HG03571 (cell line): ENCODE measurements around the gene FAM193B.

Source experiments
- ATAC-seq: cut with Tn5 transposase; IDR thresholded peaks from one replicate; pipeline ENCODE4 v1.9.1; 2021; ENCODE audit not compliant: unreplicated experiment

Gene FAM193B

DNA sequence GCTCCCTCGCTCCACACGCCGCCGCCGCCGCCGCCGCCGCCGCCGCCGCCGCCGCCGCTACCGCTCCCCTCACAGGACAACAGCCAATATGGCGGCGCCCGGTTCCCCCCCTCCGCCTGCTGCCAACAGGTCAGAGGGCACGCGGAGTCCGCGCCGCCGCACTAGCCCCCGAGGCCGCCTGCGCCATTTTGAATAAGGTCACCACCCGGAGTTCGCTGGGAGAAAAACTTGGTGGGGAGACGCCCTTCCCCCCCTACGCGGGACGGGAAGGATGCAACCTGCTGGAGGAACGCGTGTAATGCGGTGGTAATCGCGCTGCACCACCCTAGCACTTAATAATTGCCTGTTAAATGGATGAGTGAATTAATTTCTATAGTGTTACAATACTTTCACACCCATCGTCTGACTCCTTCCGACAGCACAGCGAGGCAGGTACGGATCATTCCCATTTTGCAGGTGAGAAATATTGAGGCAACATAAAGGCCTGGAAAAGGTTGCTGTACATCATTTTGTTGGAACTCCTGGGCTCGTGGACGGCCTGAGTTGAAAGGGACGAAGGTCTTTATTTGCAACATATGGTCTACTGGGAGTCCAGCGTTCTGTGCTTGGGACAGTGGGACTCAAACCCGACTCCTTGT is at the start of gene FAM193B:
TSS of gene FAM193B (minus strand) at position 90 of the 638 bp plus-strand sequence. CDS start 105 bp downstream, outside the sequence.
- peak; percentile 90 for ATAC-seq

DNA sequence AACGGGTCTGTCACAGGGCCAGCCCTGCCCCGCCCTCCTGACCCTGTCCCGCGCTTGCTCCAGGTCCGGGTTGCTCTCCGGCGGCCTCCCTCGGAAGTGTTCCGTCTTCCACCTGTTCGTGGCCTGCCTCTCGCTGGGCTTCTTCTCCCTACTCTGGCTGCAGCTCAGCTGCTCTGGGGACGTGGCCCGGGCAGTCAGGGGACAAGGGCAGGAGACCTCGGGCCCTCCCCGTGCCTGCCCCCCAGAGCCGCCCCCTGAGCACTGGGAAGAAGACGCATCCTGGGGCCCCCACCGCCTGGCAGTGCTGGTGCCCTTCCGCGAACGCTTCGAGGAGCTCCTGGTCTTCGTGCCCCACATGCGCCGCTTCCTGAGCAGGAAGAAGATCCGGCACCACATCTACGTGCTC is 49.8 kb upstream of the FAM193B start:
- ATAC-seq: no peak

DNA sequence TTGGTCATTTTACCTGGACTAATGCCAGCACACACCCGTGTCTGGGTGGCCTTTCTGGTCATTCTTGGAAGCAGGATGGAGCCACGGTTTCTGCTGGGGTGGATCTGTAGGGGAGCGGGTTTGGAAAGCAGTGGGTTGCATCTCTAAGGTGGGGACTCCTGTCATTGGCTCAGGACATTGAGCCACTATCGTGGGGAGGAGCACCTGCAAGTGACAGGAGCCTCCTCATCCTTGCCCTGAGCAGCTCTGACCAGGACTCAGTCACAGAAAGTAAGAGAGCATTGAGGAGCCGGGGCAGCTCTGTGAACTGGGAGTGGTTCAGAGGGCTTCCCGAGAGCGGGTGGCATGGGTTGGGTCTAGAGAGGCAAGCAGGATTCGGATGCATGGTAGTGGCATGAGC is 49.3 kb upstream of the FAM193B start:
- ATAC-seq: no peak

DNA sequence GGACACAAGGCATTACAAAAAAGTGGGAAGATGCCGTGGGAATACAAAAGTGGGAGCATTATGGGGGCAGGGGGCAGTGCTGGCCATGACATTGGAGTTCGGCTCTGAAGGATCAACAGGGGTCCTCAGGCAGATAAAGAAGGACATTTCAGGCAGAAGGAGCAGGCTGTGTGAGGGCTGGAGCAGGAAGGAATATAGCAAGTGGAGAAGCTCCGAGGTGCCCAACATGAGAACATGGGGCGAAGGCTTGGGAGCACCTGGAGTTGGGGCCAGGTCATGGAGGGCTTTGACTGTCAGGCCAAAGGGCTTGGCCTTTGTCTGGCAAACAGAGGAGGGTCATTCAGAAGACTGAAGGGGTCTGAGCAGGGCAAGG is 48.1 kb upstream of the FAM193B start:
- ATAC-seq: no peak

DNA sequence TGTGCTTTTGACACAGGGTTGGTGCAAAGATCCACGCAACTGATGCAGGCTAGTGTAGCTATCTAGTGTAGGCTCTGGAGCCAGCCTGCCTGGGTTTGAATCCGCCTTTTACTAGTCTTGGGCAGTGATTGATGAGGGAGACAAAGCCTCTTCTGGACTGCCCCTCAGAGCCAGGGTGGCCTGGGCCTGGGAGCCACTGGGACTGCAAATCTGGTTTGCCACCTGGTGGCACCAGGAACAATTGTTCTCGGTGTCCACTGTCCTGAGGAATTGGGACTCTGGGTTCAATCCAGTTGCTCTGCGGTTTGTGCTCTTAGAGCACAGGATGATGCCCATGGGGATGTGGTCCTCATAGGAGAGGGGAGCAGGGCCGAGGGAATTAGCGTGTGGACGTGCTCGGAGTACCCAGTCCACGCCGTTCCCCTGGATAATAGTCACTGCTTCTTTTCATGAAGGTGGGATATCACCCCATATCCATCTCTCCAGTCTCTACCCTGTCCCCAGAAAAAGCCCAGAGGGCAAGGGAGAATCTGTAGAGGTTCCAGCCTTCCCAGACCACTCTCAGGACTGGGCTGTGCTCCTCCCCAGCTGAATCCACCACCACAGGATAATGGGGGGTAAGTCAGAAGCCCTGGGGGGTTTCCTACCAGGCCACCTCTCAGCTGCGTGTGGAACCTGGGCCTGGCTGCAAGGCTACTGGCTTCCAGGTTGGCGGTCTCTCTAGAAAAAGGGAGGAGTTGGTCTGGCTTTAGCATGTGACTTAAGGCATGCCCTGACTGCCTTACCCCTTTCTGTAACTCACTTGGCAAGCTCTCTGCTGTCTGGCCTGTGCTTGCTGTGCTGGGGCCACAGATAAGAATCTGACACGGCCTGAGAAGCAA is 47.5 kb upstream of the FAM193B start:
- ATAC-seq: no peak

DNA sequence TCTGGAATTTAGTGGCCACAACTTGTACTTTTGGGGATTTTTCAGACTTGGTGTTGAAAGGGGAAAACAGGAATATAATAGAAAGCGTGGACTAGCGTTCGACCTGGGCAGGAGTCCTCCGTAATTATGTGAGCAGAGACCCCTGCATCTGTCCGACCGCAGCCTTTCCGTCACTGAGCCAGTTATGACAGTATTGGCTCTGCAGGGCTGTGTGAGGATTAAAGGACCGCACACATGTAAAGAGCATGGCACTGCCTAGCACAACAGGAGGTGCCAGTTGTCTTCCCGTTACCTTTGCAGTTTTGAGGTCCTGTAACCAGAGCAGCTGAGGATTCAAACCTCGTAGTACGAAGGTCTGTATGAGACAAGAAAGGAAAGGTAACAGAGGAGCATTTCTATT is 46.8 kb upstream of the FAM193B start:
- no peak for ATAC-seq

DNA sequence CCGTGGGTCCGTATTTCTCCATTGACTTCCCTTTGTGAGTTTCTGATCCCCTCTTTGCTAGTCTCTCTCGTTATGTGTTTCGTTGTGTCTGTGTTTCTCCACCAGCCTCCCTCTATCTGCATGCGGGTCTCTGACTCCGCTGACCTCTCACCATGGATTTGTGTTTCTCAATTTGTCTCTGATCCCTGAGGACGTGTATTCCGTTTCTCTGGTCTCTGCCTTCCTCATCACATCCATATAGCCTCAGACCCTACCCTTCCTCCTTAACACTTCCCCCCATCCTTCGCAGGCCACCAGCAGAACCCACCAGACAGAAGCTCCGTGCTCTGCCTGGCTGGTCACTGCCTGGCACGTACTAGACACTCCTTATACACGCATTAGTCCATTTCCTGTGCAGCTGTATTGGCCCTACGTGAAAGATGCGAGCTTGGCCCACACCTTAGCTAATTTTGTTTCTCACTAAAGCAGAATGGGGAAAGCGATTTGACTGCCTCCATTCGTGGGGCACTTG is 46.2 kb upstream of the FAM193B start:
- ATAC-seq: no peak

DNA sequence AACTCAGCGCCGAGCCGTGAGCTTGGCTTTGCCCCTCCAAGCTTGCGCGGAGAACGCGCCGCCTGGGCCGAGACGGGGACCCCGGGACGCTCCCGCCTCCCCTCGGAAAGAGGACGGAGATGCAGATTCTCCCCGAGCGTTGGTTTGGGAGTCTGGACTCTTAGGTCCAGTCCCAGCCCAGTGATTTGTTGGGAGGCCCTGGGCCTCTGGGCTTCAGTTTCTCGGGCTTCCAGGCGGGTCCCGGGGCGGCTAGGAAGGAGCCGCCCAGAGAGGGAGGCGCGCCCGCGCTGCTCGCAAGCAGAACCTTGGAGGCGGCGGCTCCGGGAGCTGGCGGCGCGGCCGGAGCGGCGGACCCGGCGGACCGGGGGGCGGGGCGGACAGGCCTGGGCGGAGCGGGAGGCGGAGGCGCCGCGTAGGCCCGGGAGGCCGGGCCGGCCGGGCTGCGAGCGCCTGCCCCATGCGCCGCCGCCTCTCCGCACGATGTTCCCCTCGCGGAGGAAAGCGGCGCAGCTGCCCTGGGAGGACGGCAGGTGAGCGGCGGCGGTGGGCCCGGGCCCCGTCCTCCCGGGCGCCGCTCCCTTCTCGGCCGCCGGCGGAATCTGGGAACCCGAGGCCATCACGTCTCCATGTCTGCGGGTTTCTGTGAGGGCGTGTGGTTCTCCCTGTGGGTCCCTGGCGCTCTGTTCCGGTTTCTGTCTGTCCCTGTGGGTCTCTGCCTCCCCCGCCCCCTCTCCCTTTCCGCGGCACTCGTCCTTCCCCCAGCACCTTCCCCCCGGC is 45.6 kb upstream of the FAM193B start, which contains the start of gene B4GALT7:
TSS of gene B4GALT7 (plus strand) at position 402 of the 777 bp plus-strand sequence. CDS start at position 481, 79 bp downstream.
- ATAC-seq: peak; percentile 88

DNA sequence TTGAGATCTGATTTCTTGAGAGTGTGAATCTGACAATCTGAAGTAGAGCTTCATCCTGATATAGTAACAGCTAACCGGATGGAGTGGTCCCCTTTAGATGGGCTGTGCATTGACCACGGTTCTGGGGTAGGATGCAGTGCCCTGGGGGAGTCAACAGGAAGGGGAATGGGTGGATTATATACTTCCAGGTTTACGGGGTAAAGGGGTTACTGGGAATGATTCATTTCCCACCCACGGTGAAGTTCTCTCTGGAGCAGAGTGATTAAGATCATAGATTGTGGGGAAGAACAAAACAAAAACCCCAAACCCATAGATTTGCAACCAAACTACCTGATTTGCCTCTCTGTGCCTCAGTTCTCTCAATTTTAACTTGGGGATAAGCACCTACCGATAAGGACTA is 44.1 kb upstream of the FAM193B start:
- no peak for ATAC-seq

DNA sequence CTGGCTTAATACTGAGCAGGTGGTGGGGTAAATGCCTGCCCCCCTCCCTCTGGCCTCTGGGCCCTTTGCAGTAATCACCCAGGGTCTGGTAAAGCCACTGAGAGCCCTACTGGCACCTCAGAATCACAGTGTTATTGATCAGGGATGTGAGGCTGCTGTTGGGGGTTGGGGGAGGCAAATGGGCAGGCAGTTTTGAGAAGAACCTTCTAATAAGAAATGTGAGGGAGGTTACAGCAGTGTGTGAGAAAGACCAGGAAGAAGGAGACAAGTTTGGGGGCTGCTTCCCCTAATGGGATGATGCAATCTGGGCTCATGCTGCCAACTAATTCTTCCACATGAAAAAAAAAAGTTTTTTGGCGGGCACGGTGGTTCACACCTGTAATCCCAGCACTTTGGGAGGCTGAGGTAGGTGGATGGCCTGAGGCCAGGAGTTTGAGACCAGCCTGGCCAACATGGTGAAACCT is 42.4 kb upstream of the FAM193B start:
- no peak for ATAC-seq

DNA sequence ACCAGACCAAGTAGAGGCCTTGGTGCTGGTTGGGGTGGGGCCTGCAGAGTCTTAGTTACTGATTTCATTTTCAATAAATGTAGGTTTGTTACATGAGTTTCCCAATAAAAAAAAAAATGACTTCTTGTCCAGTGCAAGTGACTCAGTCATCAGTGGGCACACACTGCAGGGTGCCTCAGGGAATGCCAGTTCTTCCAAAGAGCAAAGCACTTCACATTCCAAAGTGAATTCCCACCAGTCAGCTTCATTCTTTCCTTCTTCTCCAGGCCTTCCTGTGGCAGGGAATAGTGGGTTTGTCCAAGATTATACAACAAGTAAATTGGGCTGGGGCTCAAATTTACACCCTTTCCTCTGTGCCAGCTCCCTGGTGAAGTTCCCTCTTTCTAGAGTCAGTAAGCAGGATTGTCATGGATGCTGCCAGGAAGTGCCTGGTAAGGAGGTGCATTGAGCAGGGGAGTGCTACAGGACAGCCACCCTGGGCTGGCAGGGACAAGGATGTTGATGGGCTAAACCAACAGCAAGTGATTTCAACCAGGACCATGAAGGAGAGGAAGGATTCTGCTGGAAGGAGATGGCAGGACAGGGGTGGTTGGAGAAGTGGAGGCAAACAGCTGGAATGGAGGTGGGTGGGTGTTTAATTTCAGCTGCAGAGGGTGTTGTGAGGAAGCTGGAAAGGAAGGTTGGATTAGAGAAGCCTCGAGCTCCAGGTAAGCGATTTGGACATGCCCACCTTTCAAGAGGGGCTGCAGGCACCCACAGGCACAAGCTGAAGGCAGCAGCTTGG is 41.8 kb upstream of the FAM193B start:
- no peak for ATAC-seq

DNA sequence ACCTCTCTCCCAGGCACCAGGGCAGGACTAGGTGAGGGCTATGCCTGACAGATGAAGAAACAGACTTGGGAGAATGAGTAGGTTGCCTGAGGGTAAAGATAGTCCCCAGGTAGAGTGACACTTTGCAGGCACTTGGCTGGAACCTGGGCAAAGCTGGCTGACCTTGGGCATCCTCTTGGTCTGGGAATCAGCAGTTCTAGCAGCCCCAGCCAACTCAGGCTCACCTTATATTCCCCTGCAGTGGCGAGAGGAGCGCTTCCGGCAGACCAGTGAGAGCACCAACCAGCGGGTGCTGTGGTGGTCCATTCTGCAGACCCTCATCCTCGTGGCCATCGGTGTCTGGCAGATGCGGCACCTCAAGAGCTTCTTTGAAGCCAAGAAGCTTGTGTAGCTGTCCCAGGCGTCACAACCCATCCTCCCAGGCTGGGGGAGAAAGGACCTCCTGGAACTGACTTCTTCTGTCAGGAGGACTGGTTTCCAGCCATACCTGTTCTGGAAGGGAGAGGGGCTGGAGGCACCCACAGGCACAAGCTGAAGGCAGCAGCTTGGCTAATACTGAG is 40.7 kb upstream of the FAM193B start:
- no peak for ATAC-seq

DNA sequence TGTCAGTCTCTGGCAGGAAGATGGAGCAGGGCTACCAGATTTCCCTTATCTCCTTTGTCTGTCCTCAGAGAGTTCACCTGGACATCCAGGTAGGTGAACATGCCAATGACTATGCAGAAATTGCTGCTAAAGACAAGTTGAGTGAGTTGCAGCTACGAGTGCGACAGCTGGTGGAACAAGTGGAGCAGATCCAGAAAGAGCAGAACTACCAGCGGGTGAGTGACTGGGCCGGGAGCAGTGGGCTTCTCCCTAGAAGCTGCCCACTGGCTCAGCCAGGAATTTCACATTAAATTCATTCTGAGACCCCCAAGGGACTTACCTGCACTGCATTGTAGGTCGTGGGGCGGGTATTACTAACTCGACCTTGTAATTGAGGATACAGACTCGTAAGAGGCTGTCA is 39.7 kb upstream of the FAM193B start:
- ATAC-seq: no peak

DNA sequence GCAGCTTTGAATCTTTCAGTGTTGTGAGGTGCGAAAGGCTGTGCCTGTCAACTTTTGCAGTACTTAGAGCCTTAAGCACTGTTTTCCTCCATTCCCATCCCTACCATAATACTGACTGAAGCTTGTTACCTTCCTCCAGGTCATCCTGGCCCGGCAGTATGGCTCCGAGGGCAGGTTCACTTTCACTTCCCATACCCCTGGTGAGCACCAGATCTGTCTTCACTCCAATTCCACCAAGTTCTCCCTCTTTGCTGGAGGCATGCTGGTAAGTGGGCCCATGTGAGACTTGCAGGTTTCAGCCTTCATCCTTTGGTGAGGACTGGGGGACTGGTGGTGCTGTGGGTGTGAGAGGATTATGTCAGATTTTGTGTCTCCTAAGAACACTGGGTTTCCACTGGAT is 39.1 kb upstream of the FAM193B start:
- no peak for ATAC-seq

DNA sequence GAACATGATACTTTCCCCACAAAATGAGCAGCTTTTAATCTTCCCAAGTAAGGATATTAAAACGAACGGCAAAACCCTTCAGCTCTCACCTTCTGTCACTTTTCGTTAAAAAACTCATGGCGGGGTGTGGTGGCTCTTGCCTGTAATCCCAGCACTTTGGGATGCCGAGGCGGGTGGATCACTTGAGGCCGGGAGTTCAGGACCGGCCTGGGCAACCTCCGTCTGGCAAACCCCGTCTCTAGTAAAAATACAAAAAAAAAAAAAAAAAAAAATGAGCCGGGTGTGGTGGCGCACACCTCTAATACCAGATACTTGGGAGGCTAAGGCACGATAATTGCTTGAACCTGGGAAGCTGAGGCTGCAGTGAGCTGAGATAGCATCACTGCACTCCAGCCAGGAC is 38.5 kb upstream of the FAM193B start:
- no peak for ATAC-seq

DNA sequence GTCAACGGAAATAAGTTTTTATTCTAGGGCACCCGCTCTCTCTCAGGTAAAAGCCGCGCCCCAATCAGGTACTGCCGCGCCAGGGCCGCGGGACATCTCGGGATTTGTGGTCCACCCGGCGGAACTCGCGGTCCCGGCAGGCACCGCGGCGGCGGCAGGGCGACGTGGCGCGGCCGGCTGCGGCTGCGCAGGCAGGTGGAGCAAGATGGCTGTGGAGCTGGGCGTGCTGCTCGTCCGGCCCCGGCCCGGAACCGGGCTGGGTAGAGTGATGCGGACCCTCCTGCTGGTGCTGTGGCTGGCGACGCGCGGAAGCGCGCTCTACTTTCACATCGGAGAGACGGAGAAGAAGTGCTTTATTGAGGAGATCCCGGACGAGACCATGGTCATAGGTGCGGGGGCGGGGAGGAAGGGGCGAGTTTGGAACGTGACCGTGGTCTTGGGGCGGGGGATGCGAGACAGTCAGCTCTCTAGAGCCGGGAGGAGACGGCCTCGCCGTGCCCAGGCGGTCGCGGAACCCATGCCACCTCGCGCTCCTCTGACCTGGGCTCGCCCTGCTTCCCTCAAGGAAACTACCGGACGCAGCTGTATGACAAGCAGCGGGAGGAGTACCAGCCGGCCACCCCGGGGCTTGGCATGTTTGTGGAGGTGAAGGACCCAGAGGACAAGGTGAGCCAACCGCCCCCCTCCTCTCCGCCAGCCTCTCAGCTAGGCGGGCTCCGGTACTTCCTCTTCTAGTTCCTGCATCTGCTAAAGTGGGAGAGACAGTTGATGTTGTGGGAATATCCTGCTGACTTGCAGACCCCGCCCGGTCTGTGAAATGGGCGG is 37.9 kb upstream of the FAM193B start, which contains the start of gene TMED9:
TSS of gene TMED9 (plus strand) at position 194 of the 825 bp plus-strand sequence. CDS start at position 206, 12 bp downstream.
- peak; percentile 94 for ATAC-seq

DNA sequence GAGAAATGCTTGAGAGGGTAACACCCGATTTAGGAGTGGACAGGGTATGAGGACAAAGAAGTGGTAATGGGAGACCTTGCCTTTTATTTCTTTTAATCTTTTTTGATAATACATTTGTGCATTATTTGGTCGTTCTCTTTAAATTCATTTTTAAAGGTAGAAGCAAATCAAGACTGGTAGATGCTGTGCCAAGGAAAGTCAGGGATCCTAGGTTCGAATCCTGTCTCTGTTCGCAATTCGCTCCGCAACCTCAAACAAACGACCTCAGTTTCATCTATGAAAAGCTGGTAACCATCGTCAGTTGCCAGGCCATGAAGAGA is 37.3 kb upstream of the FAM193B start:
- no peak for ATAC-seq

DNA sequence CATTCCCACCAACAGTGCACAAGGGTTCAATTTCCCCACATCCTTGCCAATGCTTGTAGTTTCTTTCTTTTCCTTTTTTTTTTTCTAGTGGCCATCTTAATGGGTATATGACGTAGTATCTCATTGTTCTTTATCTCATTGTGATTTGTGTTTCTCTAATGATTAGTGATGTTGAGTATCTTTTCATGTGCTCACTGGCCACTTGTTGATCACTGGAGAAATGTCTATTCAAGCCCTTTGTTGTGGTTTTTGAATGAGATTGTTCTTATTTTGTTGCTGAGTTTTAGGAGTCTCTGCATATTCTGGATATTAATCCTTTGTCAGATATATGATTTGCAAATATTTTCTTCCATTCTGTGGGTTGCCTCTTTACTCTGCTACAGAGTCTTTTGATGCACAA is 36.0 kb upstream of the FAM193B start:
- ATAC-seq: no peak

DNA sequence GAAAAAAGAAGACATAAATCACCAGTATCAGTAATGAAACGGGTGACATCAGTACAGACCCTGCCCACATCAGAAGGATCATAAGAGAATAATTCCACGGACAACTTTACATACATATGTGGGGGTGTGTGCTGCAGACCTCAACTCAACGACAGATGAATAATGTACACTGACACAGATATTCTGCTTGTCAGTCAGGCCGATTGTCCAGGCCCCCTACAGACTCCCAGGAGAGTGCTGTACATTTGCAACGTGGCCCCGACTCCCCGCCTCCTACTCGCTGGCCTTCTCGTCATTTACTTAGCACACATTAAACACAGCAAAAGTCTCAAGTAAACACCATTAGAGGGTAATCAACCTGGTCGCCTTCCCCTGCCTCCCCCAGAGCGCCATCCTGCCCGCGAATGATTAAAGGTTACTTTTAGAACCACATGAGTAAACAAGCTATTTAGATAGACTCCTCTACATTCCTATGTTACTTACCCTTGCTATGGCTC is 34.1 kb upstream of the FAM193B start:
- ATAC-seq: no peak
